CD4-positive, alpha-beta T cell (primary cell): Measurements from ENCODE around the gene ZGPAT. TPM values are rescaled to one million over a fixed set of nuclear protein-coding genes. Genes with fewer than 3 reads are reported as not detected.

ENCODE experiments used
- ATAC-seq: fragments of 200-7000 bp; cut with Tn5 transposase; one replicate; pipeline ENCODE4 v1.10.0; 2022; ENCODE audit warnings: mild to moderate bottlenecking; ENCODE audit not compliant: poor library complexity
- CTCF ChIA-PET: fragments of 350-600 bp; sonication (Branson Sonifier 250); formaldehyde crosslinking; loops from one replicate; lab custom pipeline; 2021; ENCODE audit warnings: antibody characterized with exemption, inconsistent platforms; lab: Charles Lee
- POLR2A ChIA-PET: fragments of 350-600 bp; sonication (Branson Sonifier 250); formaldehyde crosslinking; loops from one replicate; lab custom pipeline; 2021; ENCODE audit warnings: antibody characterized with exemption, inconsistent platforms; lab: Charles Lee
- DNase-seq, 14 experiments: peaks; one replicate each; pipeline ENCODE4 v3.0.0-alpha.2; 2013 to 2020; ENCODE audit warnings: mixed read lengths in 2 of 14
- H3K27ac ChIP-seq, 2 donors: one replicate each; pipeline versions ENCODE4 v1.5.1 to v1.7.0; 2013; ENCODE audit warnings: low read length in 2 of 2, low read depth in 1 of 2, mild to moderate bottlenecking in 1 of 2
- H3K27me3 ChIP-seq, 2 experiments: 1 replicate in 1 of 2; 2 replicates in 1 of 2; pipeline versions ENCODE4 v1.6.1 to v1.7.0; 2013; ENCODE audit warnings: low read length in 2 of 2, control low read depth in 1 of 2, mild to moderate bottlenecking in 1 of 2, moderate library complexity in 1 of 2; ENCODE audit not compliant: insufficient read depth in 2 of 2, control insufficient read depth in 1 of 2
- H3K36me3 ChIP-seq: one replicate; pipeline ENCODE4 v1.6.1; 2013; ENCODE audit warnings: low read length, control low read depth; ENCODE audit not compliant: insufficient read depth
- H3K4me1 ChIP-seq: one replicate; pipeline ENCODE4 v1.6.1; 2013; ENCODE audit warnings: low read length, control low read depth; ENCODE audit not compliant: insufficient read depth
- H3K4me3 ChIP-seq: one replicate; pipeline ENCODE4 v1.5.1; 2013; ENCODE audit warnings: mild to moderate bottlenecking, low read length, moderate library complexity
- H3K9me3 ChIP-seq, 2 experiments: 1 replicate in 1 of 2; 2 replicates in 1 of 2; pipeline versions ENCODE4 v1.6.1 to v1.7.0; 2013; ENCODE audit warnings: low read length in 2 of 2, mild to moderate bottlenecking in 2 of 2, control low read depth in 1 of 2, moderate library complexity in 1 of 2; ENCODE audit not compliant: control insufficient read depth in 1 of 2, insufficient read depth in 1 of 2
- H3K27ac Mint-ChIP-seq: one replicate; pipeline ENCODE4 v1.8.0; 2020; ENCODE audit warnings: mixed read lengths
- H3K27me3 Mint-ChIP-seq: one replicate; pipeline ENCODE4 v1.8.0; 2021; ENCODE audit warnings: mixed read lengths
- H3K36me3 Mint-ChIP-seq: one replicate; pipeline ENCODE4 v1.8.0; 2021; ENCODE audit warnings: low read depth, mixed read lengths
- H3K4me1 Mint-ChIP-seq: one replicate; pipeline ENCODE4 v1.8.0; 2021; ENCODE audit warnings: low read depth, mixed read lengths
- H3K4me3 Mint-ChIP-seq: one replicate; pipeline ENCODE4 v1.8.0; 2020; ENCODE audit warnings: mild to moderate bottlenecking, mixed read lengths
- H3K9me3 Mint-ChIP-seq: one replicate; pipeline ENCODE4 v1.8.0; 2020; ENCODE audit warnings: mixed read lengths
- CTCF ChIP-seq: fragments of 200-600 bp; IDR thresholded peaks from one replicate; pipeline ENCODE4 v1.8.0; 2022; ENCODE audit warnings: antibody characterized with exemption, mild to moderate bottlenecking
- intact Hi-C, 2 experiments: fragments of 100-400 bp; cut with DNase I in 1 of 2; cut with micrococcal nuclease in 1 of 2; formaldehyde crosslinking; loops; one replicate each; pipeline versions ENCODE4 v1.15.1 to v1.9.0; 2023 to 2025; cut with DNase I, micrococcal nuclease
- total RNA-seq, 174 experiments: library from RNA in 2 of 174; stranded (reverse) in 2 of 174; gene quantifications; one replicate each; pipeline ENCODE4 v1.2.3 and lab custom pipeline; 2021 to 2026

The ZGPAT gene
- total RNA-seq, 2 experiments from 2014 or later = 28.2 to 33.4 TPM

GRCh38 chr20:63756648-63756991 lies 48.8 kb downstream of the ZGPAT start:
- Histone ChIP-seq H3K27me3 (no peaks in the 10 kb centered on the region), H3K27ac (no peak overlapping the region), H3K36me3 (no peaks in the 10 kb centered on the region), H3K9me3 (no peaks in the 10 kb centered on the region), H3K4me1 (peaks cover 15% of the 10 kb centered on the region), H3K4me3 (no peak overlapping the region)
- TF ChIP-seq CTCF = no peak
- Mint-ChIP-seq H3K27ac (no peak overlapping the region), H3K9me3 (no peaks in the 10 kb centered on the region), H3K27me3 (no peaks in the 10 kb centered on the region), H3K4me3 (no peak overlapping the region), H3K36me3 (no peaks in the 10 kb centered on the region), H3K4me1 (peaks cover 16% of the 10 kb centered on the region)
- ATAC-seq = no peak
- intact Hi-C loops = no loop called here
- ChIA-PET CTCF (no interaction called here), POLR2A (no interaction called here)
- peak in 1 of 14 experiments; percentile 71 for DNase-seq

GRCh38 chr20:63758152-63758551 lies 50.3 kb downstream of the ZGPAT start:
- DNase-seq = no peak
- no peak for TF ChIP-seq CTCF
- intact Hi-C loops = no loop called here
- Mint-ChIP-seq H3K27ac (no peak overlapping the region), H3K9me3 (no peaks in the 10 kb centered on the region), H3K27me3 (no peaks in the 10 kb centered on the region), H3K36me3 (no peaks in the 10 kb centered on the region), H3K4me1 (peaks cover 16% of the 10 kb centered on the region), H3K4me3 (no peak overlapping the region)
- H3K27ac ChIP-seq = no peak overlapping the region
- peaks cover 5% of the 10 kb centered on the region for H3K4me1 ChIP-seq
- no peak overlapping the region for H3K4me3 ChIP-seq
- H3K9me3 ChIP-seq = no peaks in the 10 kb centered on the region
- ChIA-PET CTCF (no interaction called here), POLR2A (no interaction called here)
- no peaks in the 10 kb centered on the region for H3K36me3 ChIP-seq
- ATAC-seq = no peak
- no peaks in the 10 kb centered on the region for H3K27me3 ChIP-seq

GRCh38 chr20:63759377-63759901 lies 51.6 kb downstream of the ZGPAT start:
- ChIA-PET POLR2A (no interaction called here), CTCF (no interaction called here)
- H3K4me1 Mint-ChIP-seq = peaks cover 11% of the 10 kb centered on the region
- H3K4me3 ChIP-seq = no peak overlapping the region
- no peaks in the 10 kb centered on the region for H3K27me3 Mint-ChIP-seq
- TF ChIP-seq CTCF = no peak
- no peaks in the 10 kb centered on the region for H3K27me3 ChIP-seq
- H3K27ac Mint-ChIP-seq = no peak overlapping the region
- intact Hi-C loops = no loop called here
- H3K36me3 Mint-ChIP-seq = no peaks in the 10 kb centered on the region
- no peak overlapping the region for H3K27ac ChIP-seq
- H3K4me3 Mint-ChIP-seq = no peak overlapping the region
- DNase-seq = no peak
- H3K9me3 ChIP-seq = no peaks in the 10 kb centered on the region
- peaks cover 5% of the 10 kb centered on the region for H3K4me1 ChIP-seq
- H3K36me3 ChIP-seq = no peaks in the 10 kb centered on the region
- no peak for ATAC-seq
- H3K9me3 Mint-ChIP-seq = no peaks in the 10 kb centered on the region
